ENCODE measurements around the gene TEAD4. TPM values are rescaled to one million over a fixed set of nuclear protein-coding genes. Genes with fewer than 3 reads are reported as not detected.

Gene TEAD4
- total RNA-seq, 1 experiment from 2014 or later = 43.2 TPM

- Histone ChIP-seq H3K79me2 (ENCODE audit: insufficient read depth, low read length) (no peaks in the 10 kb centered on the region), H3K27ac (ENCODE audit: low read depth, low read length) (no peak overlapping the region), H3K27me3 (ENCODE audit: insufficient read depth, low read length) (no peaks in the 10 kb centered on the region), H3K4me3 (replicated peaks in 1 of 2; ENCODE audit: low read depth in 1 of 2, low read length in 2 of 2) (no peak overlapping the region), H2AFZ (ENCODE audit: low read depth, low read length, poor library complexity, severe bottlenecking) (no peak overlapping the region), H4K20me1 (ENCODE audit: insufficient read depth) (no peaks in the 10 kb centered on the region), H3K9me2 (ENCODE audit: insufficient read depth) (no peaks in the 10 kb centered on the region), H3K4me1 (ENCODE audit: control insufficient read depth in 1 of 2, insufficient read depth in 2 of 2, low read length in 2 of 2) (peaks cover 0 to 8% of the 10 kb centered on the region in 2 experiments; a peak in 1 of 4 replicates), H3K9ac (ENCODE audit: low read length) (no peak overlapping the region), H3K9me3 (ENCODE audit: control insufficient read depth in 1 of 2, insufficient read depth in 1 of 2, low read depth in 1 of 2, low read length in 2 of 2) (no peaks in the 10 kb centered on the region), H3K4me2 (ENCODE audit: low read length) (no peak overlapping the region), H3K36me3 (ENCODE audit: control insufficient read depth in 1 of 2, insufficient read depth in 2 of 2, low read length in 2 of 2) (no peaks in the 10 kb centered on the region)
- ChIA-PET POLR2A (no interaction called here), RAD21 (ENCODE audit: low non-redundant PET in 1 of 2, low total read pairs in 2 of 2, uncharacterized antibody in 2 of 2, unreplicated experiment in 2 of 2) (no interaction called here), CTCF (no interaction called here)
- BruUV-seq (replicated peaks) = no TSS peak
- no peak for TF ChIP-seq ATF3 (IDR thresholded peaks at IDR 0.05)
- no peak for TF ChIP-seq CEBPB (IDR thresholded peaks at IDR 0.05; ENCODE audit: low read depth)
- no peak for TF ChIP-seq CTCF (IDR thresholded peaks at IDR 0.05 in 2 of 3, conservative IDR thresholded peaks at IDR 0.05 in 1 of 3; ENCODE audit: borderline replicate concordance in 1 of 3, insufficient read depth in 1 of 3, low read depth in 2 of 3, low read length in 2 of 3)
- TF ChIP-seq ZBTB33 (IDR thresholded peaks at IDR 0.05; ENCODE audit: extremely low read depth, insufficient replicate concordance, low read length) = no peak
- TF ChIP-seq MAX (IDR thresholded peaks at IDR 0.05) = no peak
- no peak for TF ChIP-seq JUND (IDR thresholded peaks at IDR 0.05)
- no peak for TF ChIP-seq RAD21 (IDR thresholded peaks at IDR 0.05; ENCODE audit: low read depth)
- TF ChIP-seq POLR2AphosphoS5 (IDR thresholded peaks at IDR 0.05; ENCODE audit: low read depth, low read length) = no peak
- no peak for TF ChIP-seq SRF (IDR thresholded peaks at IDR 0.05; ENCODE audit: low read depth)
- TF ChIP-seq REST (IDR thresholded peaks at IDR 0.05; ENCODE audit: low read depth) = no peak
- no peak for TF ChIP-seq EZH2phosphoT487 (IDR thresholded peaks at IDR 0.05; ENCODE audit: borderline replicate concordance)
- no peak for TF ChIP-seq FOSL1 (IDR thresholded peaks at IDR 0.05; ENCODE audit: low read depth)
- TF ChIP-seq POLR2A (IDR thresholded peaks at IDR 0.05; ENCODE audit: borderline replicate concordance, extremely low read depth, insufficient read depth, insufficient read length) = no peak
- no peak for TF ChIP-seq EZH2 (IDR thresholded peaks at IDR 0.05)
- no peak for TF ChIP-seq ZNF274 (IDR thresholded peaks at IDR 0.05; ENCODE audit: low read depth, low read length)
- no peak for TF ChIP-seq ELF1 (IDR thresholded peaks at IDR 0.05; ENCODE audit: borderline replicate concordance, low read depth)
- TF ChIP-seq ZFX (IDR thresholded peaks at IDR 0.05) = no peak
- intact Hi-C loops (cut with micrococcal nuclease) = no loop called here
- ATAC-seq (no peak), DNase-seq (ENCODE audit: low read depth, low spot score) (no peak)
Measured at GRCh38 chr12:3086211-3086610, 127.0 kb downstream of the TEAD4 start.
